H1 (cell line): ENCODE data around the gene DOCK11. TPM values are rescaled to one million over a fixed set of nuclear protein-coding genes. Genes with fewer than 3 reads are reported as not detected.

Experiments used
- CTCF ChIA-PET: fragments of 300-600 bp; sonication (Branson Sonifier 250); formaldehyde crosslinking; loops from one replicate; lab custom pipeline; 2021; ENCODE audit not compliant: partially characterized antibody; lab: Charles Lee
- POLR2A ChIA-PET: fragments of 300-600 bp; sonication (Branson Sonifier 250); formaldehyde crosslinking; loops from one replicate; lab custom pipeline; 2021; ENCODE audit warnings: inconsistent platforms; ENCODE audit not compliant: partially characterized antibody; lab: Charles Lee
- DNase-seq, 2 experiments: peaks; one replicate each; pipeline versions ENCODE4 v3.0.0 to v3.0.0-alpha.2; 2010 to 2022; ENCODE audit warnings: low spot score in 2 of 2, low read depth in 1 of 2, mixed read lengths in 1 of 2
- FAIRE-seq: peaks from 2 replicates; lab custom pipeline; 2011; peaks lifted over from hg19 to GRCh38; lab: Jason Lieb, UNC
- H2AFZ ChIP-seq: 2 replicates; pipeline ENCODE4 v1.8.1; 2012; ENCODE audit warnings: low read length, inconsistent platforms
- H2AK5ac ChIP-seq: 2 replicates; pipeline ENCODE4 v1.6.1; 2013; ENCODE audit warnings: low read depth, low read length
- H2BK120ac ChIP-seq: replicated peaks from 2 replicates; pipeline ENCODE3; 2013; ENCODE audit warnings: low read depth, low read length, inconsistent platforms
- H2BK12ac ChIP-seq: 2 replicates; pipeline ENCODE4 v1.6.1; 2013; ENCODE audit warnings: low read depth, low read length
- H2BK15ac ChIP-seq: 2 replicates; pipeline ENCODE4 v1.6.1; 2013; ENCODE audit warnings: low read length
- H2BK20ac ChIP-seq: 2 replicates; pipeline ENCODE4 v1.6.1; 2013; ENCODE audit warnings: low read length
- H2BK5ac ChIP-seq: 2 replicates; pipeline ENCODE4 v1.6.1; 2013; ENCODE audit warnings: low read depth, low read length
- H3K14ac ChIP-seq: 2 replicates; pipeline ENCODE4 v1.6.1; 2013; ENCODE audit warnings: inconsistent platforms; ENCODE audit not compliant: insufficient read length
- H3K18ac ChIP-seq: 2 replicates; pipeline ENCODE4 v1.6.1; 2013; ENCODE audit warnings: low read length; ENCODE audit errors: extremely low read depth
- H3K23ac ChIP-seq: 2 replicates; pipeline ENCODE4 v1.6.1; 2013; ENCODE audit warnings: inconsistent platforms; ENCODE audit not compliant: insufficient read length
- H3K23me2 ChIP-seq: 2 replicates; pipeline ENCODE4 v1.6.1; 2013; ENCODE audit warnings: low read depth, low read length
- H3K27ac ChIP-seq: 2 replicates; pipeline ENCODE4 v1.6.1; 2011; ENCODE audit warnings: low read depth, low read length, inconsistent platforms
- H3K27me3 ChIP-seq, 4 experiments: replicated peaks in 1 of 4; 1 replicate in 1 of 4; 2 replicates in 3 of 4; pipeline versions ENCODE4 v1.6.1 to v1.8.1; 2011 to 2013; ENCODE audit warnings: low read length in 3 of 4, mild to moderate bottlenecking in 3 of 4, inconsistent platforms in 2 of 4, mixed read lengths in 2 of 4, moderate library complexity in 1 of 4; ENCODE audit not compliant: control insufficient read depth in 3 of 4, insufficient read depth in 3 of 4; ENCODE audit errors: extremely low read depth in 1 of 4
- H3K36me3 ChIP-seq, 4 experiments: 2 replicates each; pipeline versions ENCODE4 v1.6.1 to v1.8.1; 2011 to 2013; ENCODE audit warnings: mild to moderate bottlenecking in 4 of 4, low read length in 3 of 4, moderate library complexity in 2 of 4, control low read depth in 1 of 4, inconsistent platforms in 1 of 4; ENCODE audit not compliant: insufficient read depth in 4 of 4, control insufficient read depth in 2 of 4
- H3K4ac ChIP-seq: replicated peaks from 2 replicates; pipeline ENCODE3; 2013; ENCODE audit warnings: low read length, low read depth, mixed read lengths, inconsistent platforms; ENCODE audit not compliant: insufficient read length
- H3K4me1 ChIP-seq, 4 experiments: replicated peaks in 1 of 4; 1 replicate in 1 of 4; 2 replicates in 3 of 4; pipeline versions ENCODE4 v1.6.1 to v1.8.1; 2011 to 2013; ENCODE audit warnings: low read length in 3 of 4, inconsistent platforms in 2 of 4, mixed read lengths in 1 of 4; ENCODE audit not compliant: insufficient read depth in 4 of 4, control insufficient read depth in 3 of 4
- H3K4me2 ChIP-seq, 2 experiments: 2 replicates each; pipeline versions ENCODE4 v1.6.1 to v1.8.1; 2011 to 2013; ENCODE audit warnings: low read depth in 2 of 2, low read length in 2 of 2, control low read depth in 1 of 2, inconsistent platforms in 1 of 2, mild to moderate bottlenecking in 1 of 2; ENCODE audit not compliant: insufficient read depth in 1 of 2
- H3K4me3 ChIP-seq, 4 experiments: fragments of 200-600, 300-600 bp in 1 of 4; sonication (generic), shearing (Covaris generic), sonication (Bioruptor Twin) in 1 of 4; 2 replicates each; pipeline versions ENCODE4 v1.5.1 to v1.8.1; 2011 to 2016; ENCODE audit warnings: low read length in 4 of 4, low read depth in 3 of 4, control low read depth in 2 of 4, inconsistent platforms in 2 of 4, mild to moderate bottlenecking in 2 of 4, mixed read lengths in 1 of 4, moderate library complexity in 1 of 4; ENCODE audit not compliant: insufficient read depth in 2 of 4; ENCODE audit errors: extremely low read depth in 1 of 4
- H3K56ac ChIP-seq: replicated peaks from 2 replicates; pipeline ENCODE3; 2013; ENCODE audit warnings: low read depth, mild to moderate bottlenecking, mixed read lengths, low read length, inconsistent platforms; ENCODE audit not compliant: insufficient read length
- H3K79me1 ChIP-seq: 2 replicates; pipeline ENCODE4 v1.6.1; 2013; ENCODE audit warnings: low read depth, low read length, control low read depth
- H3K79me2 ChIP-seq, 2 experiments: 2 replicates each; pipeline versions ENCODE4 v1.6.1 to v1.8.1; 2012 to 2013; ENCODE audit warnings: low read length in 2 of 2, mild to moderate bottlenecking in 2 of 2, inconsistent platforms in 1 of 2; ENCODE audit not compliant: insufficient read depth in 2 of 2, control insufficient read depth in 1 of 2
- H3K9ac ChIP-seq, 4 experiments: replicated peaks in 1 of 4; 1 replicate in 1 of 4; 2 replicates in 3 of 4; pipeline versions ENCODE4 v1.6.1 to v1.8.1; 2011 to 2013; ENCODE audit warnings: low read depth in 3 of 4, low read length in 3 of 4, control low read depth in 2 of 4, mild to moderate bottlenecking in 2 of 4, moderate library complexity in 2 of 4, inconsistent platforms in 1 of 4; ENCODE audit errors: extremely low read depth in 1 of 4
- H3K9me3 ChIP-seq, 2 experiments: 2 replicates each; pipeline versions ENCODE4 v1.6.1 to v1.8.1; 2012 to 2013; ENCODE audit warnings: mild to moderate bottlenecking in 2 of 2, moderate library complexity in 2 of 2, control low read depth in 1 of 2, inconsistent platforms in 1 of 2, low read depth in 1 of 2, low read length in 1 of 2, mixed read lengths in 1 of 2; ENCODE audit not compliant: insufficient read depth in 2 of 2
- H4K20me1 ChIP-seq, 2 experiments: replicated peaks in 1 of 2; 2 replicates each; pipeline versions ENCODE3 to v1.8.1; 2011 to 2013; ENCODE audit warnings: inconsistent platforms in 2 of 2, low read length in 2 of 2, mild to moderate bottlenecking in 1 of 2; ENCODE audit not compliant: insufficient read depth in 2 of 2, control insufficient read depth in 1 of 2
- H4K5ac ChIP-seq: 2 replicates; pipeline ENCODE4 v1.6.1; 2013; ENCODE audit warnings: low read length, low read depth, mixed read lengths, inconsistent platforms; ENCODE audit not compliant: insufficient read length
- H4K8ac ChIP-seq: 2 replicates; pipeline ENCODE4 v1.8.0; 2013; ENCODE audit warnings: mild to moderate bottlenecking, moderate library complexity, low read length, inconsistent platforms; ENCODE audit not compliant: insufficient read depth; ENCODE audit errors: extremely low read depth
- H4K91ac ChIP-seq: replicated peaks from 2 replicates; pipeline ENCODE3; 2013; ENCODE audit warnings: low read length, mixed read lengths, inconsistent platforms; ENCODE audit not compliant: insufficient read length
- CBX5 ChIP-seq: fragments of 300-800, 300-1000 bp; sonication (generic); IDR thresholded peaks from 2 replicates; pipeline ENCODE4 v1.7.1; 2016; ENCODE audit warnings: antibody characterized with exemption, low read length, low read depth
- GABPA ChIP-seq: IDR thresholded peaks from 2 replicates; pipeline ENCODE4 v1.6.1; 2011; ENCODE audit warnings: mild to moderate bottlenecking, low read length, moderate library complexity, borderline replicate concordance; ENCODE audit not compliant: insufficient read depth
- HDAC6 ChIP-seq: IDR thresholded peaks from one replicate; pipeline ENCODE4 v1.7.1; 2012; ENCODE audit warnings: low read depth, mild to moderate bottlenecking, inconsistent platforms, low read length, moderate library complexity
- JUN ChIP-seq: IDR thresholded peaks from 2 replicates; pipeline ENCODE4 v1.6.1; 2011; ENCODE audit warnings: low read depth, mild to moderate bottlenecking, improper control_type of control experiment, low read length
- JUND ChIP-seq: IDR thresholded peaks from 2 replicates; pipeline ENCODE4 v1.6.1; 2011; ENCODE audit warnings: mild to moderate bottlenecking, improper control_type of control experiment, low read length
- POLR2AphosphoS5 ChIP-seq: IDR thresholded peaks from 2 replicates; pipeline ENCODE4 v1.6.1; 2011; ENCODE audit warnings: low read depth, low read length
- RFX5 ChIP-seq: IDR thresholded peaks from 2 replicates; pipeline ENCODE4 v1.6.1; 2011; ENCODE audit warnings: low read depth, low read length, improper control_type of control experiment, borderline replicate concordance
- RXRA ChIP-seq: IDR thresholded peaks from 2 replicates; pipeline ENCODE4 v1.6.1; 2011; ENCODE audit warnings: low read depth, mild to moderate bottlenecking, low read length, moderate library complexity; ENCODE audit not compliant: insufficient read depth
- SAP30 ChIP-seq: fragments of 300-600 bp; sonication (generic); IDR thresholded peaks from 2 replicates; pipeline ENCODE4 v1.7.1; 2012; ENCODE audit warnings: low read length, moderate library complexity, mild to moderate bottlenecking, inconsistent platforms; ENCODE audit not compliant: insufficient read depth, insufficient replicate concordance
- SP2 ChIP-seq: IDR thresholded peaks from 2 replicates; pipeline ENCODE4 v1.6.1; 2012; ENCODE audit warnings: mild to moderate bottlenecking, low read length, inconsistent platforms
- SUZ12 ChIP-seq: fragments of 200-600 bp; sonication (generic); IDR thresholded peaks from 2 replicates; pipeline ENCODE4 v1.6.1; 2012; ENCODE audit warnings: mild to moderate bottlenecking, inconsistent platforms, low read length, moderate library complexity, mixed read lengths
- WGBS, 2 experiments: shearing (Covaris generic) in 1 of 2; methylation state at CpG; one replicate each; pipeline versions ENCODE4 v1.1.6 to v1.1.7; 2013 to 2015; ENCODE audit warnings: low lambda C conversion rate in 2 of 2, mixed read lengths in 2 of 2, inconsistent platforms in 1 of 2, low coverage in 1 of 2, missing lambda C conversion rate in 1 of 2; ENCODE audit not compliant: insufficient replicate concordance in 2 of 2, insufficient coverage in 1 of 2, insufficient read length in 1 of 2; ENCODE audit errors: extremely low coverage in 1 of 2, missing lambda C conversion rate in 1 of 2; 5-methylcytosine and 5-hydroxymethylcytosine counted together
- polyA plus RNA-seq, 7 experiments: library from polyadenylated mRNA; depleted of rRNA in 3 of 7; stranded (reverse) in 5 of 7; unstranded in 2 of 7; fragments of >200 nt in 5 of 7; fragments of 200-250 nt in 2 of 7; gene quantifications; 1 replicate in 5 of 7; 2 replicates in 1 of 7; 4 replicates in 1 of 7; pipeline versions ENCODE4 v1.2.1 to v1.2.3, GENCODE V29; 2011 to 2013; ENCODE audit warnings: missing spikeins in 2 of 7, mixed read lengths in 2 of 7
- total RNA-seq: library from RNA; stranded (reverse); fragmentation: NEBNext Ultra II Directional; extraction: Animal tissue kit (Norgen Biotek cat#: 25700); gene quantifications from 2 replicates; pipeline ENCODE4 v1.2.1, GENCODE V29; 2021

DOCK11 gene
- total and polyA plus RNA-seq, 2 of the 8 experiments (the other 6 are each of a cell fraction or from before 2014, with no cell fraction given): 4.9 to 12.0 TPM

DNA sequence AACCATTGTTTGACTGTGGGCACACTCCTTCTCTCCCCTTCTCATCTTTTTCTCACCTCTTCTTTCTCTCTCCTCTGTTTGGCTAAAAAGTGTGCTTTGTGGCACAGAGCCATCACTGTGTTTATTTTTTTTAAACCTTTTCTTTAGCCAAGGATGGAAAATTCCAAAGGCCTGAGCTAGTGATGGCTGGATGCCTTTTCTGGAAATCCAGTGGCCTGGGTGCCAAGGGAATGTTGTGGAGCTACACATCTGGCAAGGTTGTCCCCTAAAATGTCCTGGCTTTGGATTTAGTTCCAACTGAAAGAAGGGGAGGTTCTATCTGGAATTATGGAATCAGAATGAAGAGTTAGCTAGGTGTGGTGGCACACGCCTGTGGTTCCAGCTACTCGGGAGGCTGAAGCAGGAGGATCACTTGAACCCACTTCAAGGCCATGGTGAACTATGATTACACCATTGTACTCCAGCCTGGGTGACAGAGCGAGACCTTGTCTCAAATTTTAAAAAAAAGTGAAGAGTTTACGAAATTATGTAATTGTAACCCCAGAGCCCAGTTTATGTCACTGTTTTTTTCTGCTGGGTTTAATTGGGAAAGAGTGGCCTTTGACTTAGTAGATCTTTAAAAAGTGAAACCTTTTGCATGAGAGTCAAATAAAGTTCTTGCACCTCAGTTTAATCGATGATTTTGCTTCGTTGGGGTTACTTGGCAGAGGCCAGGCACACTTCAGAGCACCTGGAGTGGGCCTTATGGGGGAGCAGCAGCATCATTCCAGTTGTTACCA, 17.7 kb downstream of the DOCK11 start:
- DNase-seq (no peak), FAIRE-seq (no peak)
- no peak overlapping the region for H3K23ac ChIP-seq
- H4K5ac ChIP-seq: no peak overlapping the region
- H2BK15ac ChIP-seq: no peak overlapping the region
- H3K14ac ChIP-seq: no peak overlapping the region
- no peak overlapping the region for H3K18ac ChIP-seq
- no peak overlapping the region for H3K4me3 ChIP-seq
- H3K4me1 ChIP-seq: no peaks in the 10 kb centered on the region
- H3K23me2 ChIP-seq: no peaks in the 10 kb centered on the region
- no peak overlapping the region for H2BK120ac ChIP-seq
- ChIA-PET CTCF (interaction anchor here (1.7 kb wide), 1 partner anchor 13 kb away, joined by 4 read pairs; no protein-coding TSS in a partner anchor), POLR2A (no interaction called here)
- H3K79me1 ChIP-seq: no peaks in the 10 kb centered on the region
- no peak overlapping the region for H3K4ac ChIP-seq
- no peak overlapping the region for H4K8ac ChIP-seq
- H4K20me1 ChIP-seq: no peaks in the 10 kb centered on the region
- WGBS, 2 experiments: 90% methylated on average over 5 of the region's 6 CpGs; no CpG with 5 or more reads in 1 of the 2 experiments
- no peaks in the 10 kb centered on the region for H3K79me2 ChIP-seq
- no peak overlapping the region for H3K4me2 ChIP-seq
- no peak overlapping the region for H3K56ac ChIP-seq
- H2AFZ ChIP-seq: no peak overlapping the region
- no peak overlapping the region for H4K91ac ChIP-seq
- H2AK5ac ChIP-seq: no peak overlapping the region
- no peak overlapping the region for H2BK5ac ChIP-seq
- H2BK20ac ChIP-seq: no peak overlapping the region
- H3K27ac ChIP-seq: no peak overlapping the region
- no peak overlapping the region for H2BK12ac ChIP-seq
- no peaks in the 10 kb centered on the region for H3K9me3 ChIP-seq
- no peaks in the 10 kb centered on the region for H3K27me3 ChIP-seq
- H3K9ac ChIP-seq: no peak overlapping the region
- peaks cover 0 to 4% (median 0%) of the 10 kb centered on the region in 4 experiments; a peak in 1 of 8 replicates for H3K36me3 ChIP-seq
- TF ChIP-seq POLR2AphosphoS5 (no peak), RFX5 (no peak), SAP30 (no peak), SP2 (no peak), HDAC6 (no peak), CBX5 (no peak), GABPA (no peak), JUND (no peak), RXRA (no peak), JUN (no peak), SUZ12 (no peak)
